NCI-H1092 treated with DMSO at 0.1 percent for 48 hours (cell line): ENCODE data around the gene IL5RA.

Experiments used
- DNase-seq: peaks from one replicate; lab custom pipeline; 2025; lab: John Stamatoyannopoulos, UW

Gene IL5RA

GRCh38 chr3:3110299-3110630 lies at the start of gene IL5RA:
IL5RA (minus strand) TSS chr3:3110374; CDS start chr3:3104984, 5,390 bp downstream.
- peak; percentile 21 for DNase-seq

- no peak for DNase-seq
These were observed 47.3 kb upstream of the IL5RA start for GRCh38 chr3:3157484-3157883.

- DNase-seq = no peak
These were observed 44.9 kb upstream of the IL5RA start for GRCh38 chr3:3154879-3155610.

GRCh38 chr3:3151513-3151912 lies 41.3 kb upstream of the IL5RA start:
- DNase-seq = no peak

GRCh38 chr3:3149560-3149959 lies 39.4 kb upstream of the IL5RA start:
- no peak for DNase-seq

GRCh38 chr3:3145831-3146230 lies 35.7 kb upstream of the IL5RA start:
- no peak for DNase-seq

GRCh38 chr3:3141939-3142338 lies 31.8 kb upstream of the IL5RA start:
- no peak for DNase-seq

- DNase-seq = no peak
These were observed 27.4 kb upstream of the IL5RA start for GRCh38 chr3:3137526-3137925.

- DNase-seq = no peak
These were observed 24.7 kb upstream of the IL5RA start for GRCh38 chr3:3134750-3135448.

GRCh38 chr3:3133500-3133899 lies 23.3 kb upstream of the IL5RA start:
- no peak for DNase-seq

- no peak for DNase-seq
These were observed 19.4 kb upstream of the IL5RA start for GRCh38 chr3:3129579-3129978.

- DNase-seq = peak; percentile 24
These were observed 17.3 kb upstream of the IL5RA start for GRCh38 chr3:3127432-3128010.

- peak; percentile 85 for DNase-seq
These were observed 16.6 kb upstream of the IL5RA start, which contains the start of gene TRNT1 for GRCh38 chr3:3126477-3127431. TRNT1 (plus strand) TSS chr3:3126940; CDS start chr3:3129041, 2,101 bp downstream.

- no peak for DNase-seq
These were observed 15.8 kb upstream of the IL5RA start for GRCh38 chr3:3125977-3126376.

GRCh38 chr3:3119393-3119851 lies 9.2 kb upstream of the IL5RA start:
- no peak for DNase-seq

- DNase-seq = no peak
These were observed 7.5 kb upstream of the IL5RA start for GRCh38 chr3:3117651-3118050.

- DNase-seq = no peak
These were observed 3.0 kb upstream of the IL5RA start for GRCh38 chr3:3113042-3113709.

GRCh38 chr3:3110749-3111361 lies 681 bp upstream of the IL5RA start:
- no peak for DNase-seq

GRCh38 chr3:3109407-3110298 lies 521 bp downstream of the IL5RA start:
- DNase-seq = no peak

- no peak for DNase-seq
These were observed 2.3 kb downstream of the IL5RA start for GRCh38 chr3:3107858-3108257.
